AG09309 (cell line): ENCODE data around the gene AXIN1.

Experiments used
- DNase-seq: peaks from one replicate; pipeline ENCODE4 v3.0.0-alpha.2; 2010; ENCODE audit warnings: low read depth
- H3K4me3 ChIP-seq: 2 replicates; pipeline ENCODE4 v1.5.1; 2011; ENCODE audit warnings: mild to moderate bottlenecking, low read depth, low read length, moderate library complexity; ENCODE audit not compliant: control insufficient read depth
- TF ChIP-seq, protein P1 (sequence below): IDR thresholded peaks from 2 replicates; pipeline ENCODE4 v1.5.1; 2011; ENCODE audit warnings: mild to moderate bottlenecking, low read depth, low read length, inconsistent platforms; ENCODE audit not compliant: insufficient read depth, control insufficient read depth; ENCODE audit errors: missing control alignments

Gene AXIN1

DNA sequence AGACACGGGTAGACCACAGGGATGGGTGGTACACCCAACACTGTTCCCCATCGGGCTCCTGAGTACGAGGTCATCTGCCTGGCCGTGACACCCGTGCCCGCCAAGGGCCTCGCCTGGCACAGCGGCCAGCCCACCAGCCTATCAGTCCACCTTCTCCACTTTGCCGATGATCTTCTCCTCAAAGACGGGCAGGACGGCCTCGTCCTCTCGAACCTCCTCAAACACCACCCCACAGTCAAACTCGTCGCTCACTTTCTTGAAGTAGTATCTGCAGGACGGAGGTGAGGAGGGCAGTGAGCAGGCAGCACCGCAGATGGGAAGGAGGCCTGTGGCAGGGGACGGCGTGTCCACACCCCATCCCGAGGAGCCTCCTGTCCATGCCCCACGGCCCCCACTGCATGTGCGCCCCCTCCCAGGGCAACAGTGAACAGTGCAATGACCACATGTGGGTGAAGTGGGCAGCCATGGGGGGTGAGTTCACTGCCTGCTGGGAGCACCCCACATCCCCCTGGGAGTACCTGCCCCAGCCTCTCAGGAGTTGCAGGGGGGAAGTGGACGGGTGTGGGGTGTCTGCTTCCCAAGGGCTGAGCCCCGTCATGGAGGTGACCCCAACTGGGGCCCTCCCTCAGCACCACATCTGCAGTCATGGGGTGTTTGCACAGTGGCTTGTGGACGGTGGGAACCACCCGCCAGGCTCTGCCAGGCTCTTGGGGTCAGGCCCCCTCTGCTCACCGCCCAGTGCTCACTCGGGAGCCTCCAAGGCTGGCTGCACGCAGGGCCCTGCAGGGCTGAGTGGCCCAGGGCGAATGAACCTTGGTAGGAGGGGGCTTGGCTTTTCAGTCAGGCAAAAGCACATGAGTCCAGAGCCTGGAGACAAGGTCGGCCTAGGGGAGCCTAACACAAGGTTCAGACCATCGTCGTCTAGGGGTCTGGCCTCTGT lies 64.3 kb downstream of the AXIN1 start:
- DNase-seq, result no peak
- TF ChIP-seq, protein P1, sequence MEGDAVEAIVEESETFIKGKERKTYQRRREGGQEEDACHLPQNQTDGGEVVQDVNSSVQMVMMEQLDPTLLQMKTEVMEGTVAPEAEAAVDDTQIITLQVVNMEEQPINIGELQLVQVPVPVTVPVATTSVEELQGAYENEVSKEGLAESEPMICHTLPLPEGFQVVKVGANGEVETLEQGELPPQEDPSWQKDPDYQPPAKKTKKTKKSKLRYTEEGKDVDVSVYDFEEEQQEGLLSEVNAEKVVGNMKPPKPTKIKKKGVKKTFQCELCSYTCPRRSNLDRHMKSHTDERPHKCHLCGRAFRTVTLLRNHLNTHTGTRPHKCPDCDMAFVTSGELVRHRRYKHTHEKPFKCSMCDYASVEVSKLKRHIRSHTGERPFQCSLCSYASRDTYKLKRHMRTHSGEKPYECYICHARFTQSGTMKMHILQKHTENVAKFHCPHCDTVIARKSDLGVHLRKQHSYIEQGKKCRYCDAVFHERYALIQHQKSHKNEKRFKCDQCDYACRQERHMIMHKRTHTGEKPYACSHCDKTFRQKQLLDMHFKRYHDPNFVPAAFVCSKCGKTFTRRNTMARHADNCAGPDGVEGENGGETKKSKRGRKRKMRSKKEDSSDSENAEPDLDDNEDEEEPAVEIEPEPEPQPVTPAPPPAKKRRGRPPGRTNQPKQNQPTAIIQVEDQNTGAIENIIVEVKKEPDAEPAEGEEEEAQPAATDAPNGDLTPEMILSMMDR, result no peak

GRCh38 chr16:287298-287811 lies 65.2 kb downstream of the AXIN1 start:
- DNase-seq, result no peak
- TF ChIP-seq, protein P1, result no peak
- no peak overlapping the region for H3K4me3 ChIP-seq

More for the DNA sequence above, 64.3 kb downstream of the AXIN1 start:
- no peak overlapping the region for H3K4me3 ChIP-seq

DNA sequence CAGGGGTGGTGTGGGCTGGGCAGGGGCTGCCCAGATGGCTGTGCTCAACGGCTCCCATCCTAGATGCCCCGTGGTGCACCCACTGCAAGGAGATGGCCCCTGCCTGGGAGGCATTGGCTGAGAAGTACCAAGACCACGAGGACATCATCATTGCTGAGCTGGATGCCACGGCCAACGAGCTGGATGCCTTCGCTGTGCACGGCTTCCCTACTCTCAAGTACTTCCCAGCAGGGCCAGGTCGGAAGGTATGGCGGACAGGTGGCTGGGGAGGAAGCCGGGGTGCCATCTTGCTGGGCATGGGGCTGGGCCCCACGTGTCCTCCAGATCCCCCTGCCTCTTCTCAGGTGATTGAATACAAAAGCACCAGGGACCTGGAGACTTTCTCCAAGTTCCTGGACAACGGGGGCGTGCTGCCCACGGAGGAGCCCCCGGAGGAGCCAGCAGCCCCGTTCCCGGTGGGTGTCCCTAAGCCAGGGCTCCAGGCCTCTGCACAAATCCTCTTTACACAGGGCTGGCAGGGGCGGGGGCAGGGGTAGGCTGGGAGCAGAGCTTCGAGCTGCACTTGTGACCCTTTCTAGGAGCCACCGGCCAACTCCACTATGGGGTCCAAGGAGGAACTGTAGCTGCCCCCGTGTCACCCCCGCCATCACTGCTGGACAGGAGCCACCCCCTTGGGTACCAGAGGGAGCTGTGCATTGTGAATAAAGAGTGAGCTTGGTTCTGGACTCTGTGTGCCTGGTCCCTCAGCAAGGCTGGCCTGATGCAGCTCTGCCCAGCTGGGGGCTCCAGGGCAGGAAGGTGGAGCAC lies 65.8 kb downstream of the AXIN1 start:
- H3K4me3 ChIP-seq, result no peak overlapping the region
- TF ChIP-seq, protein P1, result no peak
- no peak for DNase-seq

DNA sequence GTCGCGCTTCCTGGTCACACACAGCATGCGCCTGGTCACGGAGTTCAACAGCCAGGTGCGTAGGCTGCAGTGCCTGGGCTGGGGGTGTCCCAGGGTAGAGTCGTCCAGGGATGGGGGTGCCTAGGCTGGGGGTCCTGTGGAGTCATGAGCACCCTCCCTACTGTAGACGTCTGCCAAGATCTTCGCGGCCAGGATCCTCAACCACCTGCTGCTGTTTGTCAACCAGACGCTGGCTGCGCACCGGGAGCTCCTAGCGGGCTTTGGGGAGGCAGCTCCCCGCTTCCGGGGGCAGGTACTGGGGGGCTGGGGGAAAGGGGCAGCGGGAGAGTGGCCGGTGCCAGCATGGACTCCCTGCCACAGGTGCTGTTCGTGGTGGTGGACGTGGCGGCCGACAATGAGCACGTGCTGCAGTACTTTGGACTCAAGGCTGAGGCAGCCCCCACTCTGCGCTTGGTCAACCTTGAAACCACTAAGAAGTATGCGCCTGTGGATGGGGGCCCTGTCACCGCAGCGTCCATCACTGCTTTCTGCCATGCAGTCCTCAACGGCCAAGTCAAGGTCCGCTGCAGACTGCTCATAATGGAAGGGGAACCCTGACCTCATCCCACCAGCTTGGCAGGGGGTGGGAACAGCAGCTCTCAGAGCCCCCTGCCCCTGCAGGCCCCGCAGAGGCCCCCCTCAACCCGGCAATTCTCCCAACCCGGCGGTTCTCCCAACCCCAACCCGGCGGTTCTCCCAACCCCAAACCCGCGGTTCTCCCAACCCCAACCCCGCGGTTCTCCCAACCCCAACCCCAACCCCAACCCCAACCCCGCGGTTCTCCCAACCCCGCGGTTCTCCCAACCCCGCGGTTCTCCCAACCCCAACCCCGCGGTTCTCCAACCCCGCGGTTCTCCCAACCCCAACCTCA lies 67.1 kb downstream of the AXIN1 start:
- TF ChIP-seq, protein P1, result no peak
- no peak for DNase-seq

DNA sequence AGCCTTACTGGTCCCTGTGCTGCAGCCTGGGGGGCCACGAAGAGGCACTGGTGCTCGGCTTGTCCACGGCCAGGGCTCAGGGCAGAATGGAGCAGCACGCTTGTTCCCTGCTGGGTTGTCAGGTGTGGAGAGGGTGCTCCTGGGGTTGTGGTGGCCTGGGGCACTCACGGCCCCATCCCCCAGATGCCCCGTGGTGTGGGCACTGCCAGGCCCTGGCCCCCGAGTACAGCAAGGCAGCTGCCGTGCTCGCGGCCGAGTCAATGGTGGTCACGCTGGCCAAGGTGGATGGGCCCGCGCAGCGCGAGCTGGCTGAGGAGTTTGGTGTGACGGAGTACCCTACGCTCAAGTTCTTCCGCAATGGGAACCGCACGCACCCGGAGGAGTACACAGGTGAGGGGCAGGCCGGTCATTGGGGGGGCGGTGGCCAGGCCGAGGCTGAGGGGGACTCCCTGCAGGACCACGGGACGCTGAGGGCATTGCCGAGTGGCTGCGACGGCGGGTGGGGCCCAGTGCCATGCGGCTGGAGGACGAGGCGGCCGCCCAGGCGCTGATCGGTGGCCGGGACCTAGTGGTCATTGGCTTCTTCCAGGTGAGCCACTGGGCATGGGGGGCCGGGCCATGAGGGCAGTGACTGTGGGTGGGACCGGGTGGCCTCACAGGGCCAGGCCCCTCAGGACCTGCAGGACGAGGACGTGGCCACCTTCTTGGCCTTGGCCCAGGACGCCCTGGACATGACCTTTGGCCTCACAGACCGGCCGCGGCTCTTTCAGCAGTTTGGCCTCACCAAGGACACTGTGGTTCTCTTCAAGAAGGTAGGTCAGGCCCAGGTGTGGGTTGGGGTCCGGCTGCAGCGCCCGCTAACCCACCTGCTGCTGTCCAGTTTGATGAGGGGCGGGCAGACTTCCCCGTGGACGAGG lies 68.1 kb downstream of the AXIN1 start:
- H3K4me3 ChIP-seq, result no peak overlapping the region
- TF ChIP-seq, protein P1, result no peak
- DNase-seq, result no peak

More for the DNA sequence above, 67.1 kb downstream of the AXIN1 start:
- H3K4me3 ChIP-seq, result no peak overlapping the region
